ENCODE measurements around the gene PHLDA1. TPM values are rescaled to one million over a fixed set of nuclear protein-coding genes. Genes with fewer than 3 reads are reported as not detected.

PHLDA1 gene
- polyA plus RNA-seq (ENCODE audit: insufficient read length in 10 of 10): 10 to 100 TPM; 20.2 to 29.1 (median 24.5) TPM
- long read RNA-seq, donor 1, full-length matches to known transcripts: 21 of 21 reads
- long read RNA-seq, donor 1, partial matches to known transcripts: 0 of 21 reads
- long read RNA-seq, donor 1, other reads (novel, unspliced or antisense): 0 of 21 reads
- long read RNA-seq, donor 2, full-length matches to known transcripts: 14 of 14 reads
- long read RNA-seq, donor 2, partial matches to known transcripts: 0 of 14 reads
- long read RNA-seq, donor 2, other reads (novel, unspliced or antisense): 0 of 14 reads
- long read RNA-seq, donor 3: 0 reads
- long read RNA-seq, donor 4, full-length matches to known transcripts: 6 of 6 reads
- long read RNA-seq, donor 4, partial matches to known transcripts: 0 of 6 reads
- long read RNA-seq, donor 4, other reads (novel, unspliced or antisense): 0 of 6 reads
- long read RNA-seq, donor 5, full-length matches to known transcripts: 34 of 34 reads
- long read RNA-seq, donor 5, partial matches to known transcripts: 0 of 34 reads
- long read RNA-seq, donor 5, other reads (novel, unspliced or antisense): 0 of 34 reads
- long read RNA-seq, donor 6, full-length matches to known transcripts: 11 of 11 reads
- long read RNA-seq, donor 6, partial matches to known transcripts: 0 of 11 reads
- long read RNA-seq, donor 6, other reads (novel, unspliced or antisense): 0 of 11 reads
- long read RNA-seq, donor 7, full-length matches to known transcripts: 12 of 12 reads
- long read RNA-seq, donor 7, partial matches to known transcripts: 0 of 12 reads
- long read RNA-seq, donor 7, other reads (novel, unspliced or antisense): 0 of 12 reads
- long read RNA-seq, donor 8, full-length matches to known transcripts: 6 of 25 reads
- long read RNA-seq, donor 8, partial matches to known transcripts: 19 of 25 reads
- long read RNA-seq, donor 8, other reads (novel, unspliced or antisense): 0 of 25 reads
- long read RNA-seq, donor 9, full-length matches to known transcripts: 1 of 1 reads
- long read RNA-seq, donor 9, partial matches to known transcripts: 0 of 1 reads
- long read RNA-seq, donor 9, other reads (novel, unspliced or antisense): 0 of 1 reads

DNA sequence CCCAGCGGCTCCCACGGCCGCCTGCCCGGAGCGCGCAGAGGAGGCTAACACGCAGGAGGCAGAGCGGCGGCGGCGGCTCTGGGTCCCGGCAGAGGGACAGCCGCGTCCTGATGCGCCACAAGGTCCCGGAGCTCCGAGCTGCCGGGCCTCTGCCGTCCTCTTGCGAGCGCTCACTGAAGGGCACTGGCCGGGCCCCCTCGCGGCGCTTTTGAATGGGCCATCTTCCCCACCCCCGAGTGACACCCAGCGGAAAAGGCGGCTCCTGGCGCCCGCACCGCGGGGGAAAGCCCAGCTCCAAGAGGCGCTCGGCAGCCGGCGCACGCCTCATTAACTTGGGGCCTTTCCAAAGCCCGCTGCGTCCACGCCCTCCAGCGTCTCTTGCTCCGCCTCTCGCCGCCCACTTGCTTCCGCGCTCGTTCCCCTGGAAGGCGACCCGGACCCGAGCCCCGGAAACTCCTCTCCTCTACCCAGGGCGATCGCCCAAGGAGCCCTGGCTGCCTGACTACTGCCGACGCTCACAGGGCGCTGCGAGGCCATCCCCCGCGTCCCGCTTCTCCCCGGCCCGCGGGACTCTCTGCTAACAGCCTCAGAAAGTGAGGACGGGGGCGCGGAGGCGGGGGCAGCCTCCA is at the start of gene PHLDA1:
PHLDA1 (minus strand) TSS at position 363 of the 629 bp plus-strand sequence.
- peak; percentile 96 to 98 (median 97) for DNase-seq

DNA sequence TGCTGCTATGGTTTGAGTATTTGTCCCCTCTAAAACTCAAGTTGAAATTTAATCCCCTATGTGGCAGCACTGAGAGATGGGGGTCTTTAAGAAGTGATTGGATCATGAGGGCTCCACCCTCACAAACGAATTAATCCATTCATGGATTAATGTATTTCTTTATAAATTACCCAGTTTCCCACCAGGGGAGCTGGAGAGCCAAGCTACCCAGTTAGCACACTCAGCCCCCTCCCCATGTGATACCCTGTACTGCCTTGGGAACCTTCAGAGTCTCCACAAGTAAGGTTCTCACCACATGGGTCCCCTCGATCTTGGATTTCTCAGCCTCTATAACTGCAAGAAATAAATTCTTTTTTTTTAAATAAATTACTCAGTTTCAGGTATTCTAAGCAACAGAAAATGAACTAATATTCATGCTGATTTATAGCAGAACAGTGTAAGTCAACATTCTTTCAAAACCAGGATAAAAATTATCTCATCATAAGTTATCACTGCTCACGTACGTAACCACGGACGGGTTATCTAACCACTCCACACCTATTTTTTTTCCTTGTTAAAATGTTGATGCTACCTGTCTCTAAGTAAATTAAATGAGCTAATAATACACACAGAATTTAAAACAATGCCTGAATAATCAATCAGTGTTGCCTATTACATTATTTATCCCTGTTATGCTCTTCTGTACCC is 49.3 kb upstream of the PHLDA1 start:
- no peak for DNase-seq

DNA sequence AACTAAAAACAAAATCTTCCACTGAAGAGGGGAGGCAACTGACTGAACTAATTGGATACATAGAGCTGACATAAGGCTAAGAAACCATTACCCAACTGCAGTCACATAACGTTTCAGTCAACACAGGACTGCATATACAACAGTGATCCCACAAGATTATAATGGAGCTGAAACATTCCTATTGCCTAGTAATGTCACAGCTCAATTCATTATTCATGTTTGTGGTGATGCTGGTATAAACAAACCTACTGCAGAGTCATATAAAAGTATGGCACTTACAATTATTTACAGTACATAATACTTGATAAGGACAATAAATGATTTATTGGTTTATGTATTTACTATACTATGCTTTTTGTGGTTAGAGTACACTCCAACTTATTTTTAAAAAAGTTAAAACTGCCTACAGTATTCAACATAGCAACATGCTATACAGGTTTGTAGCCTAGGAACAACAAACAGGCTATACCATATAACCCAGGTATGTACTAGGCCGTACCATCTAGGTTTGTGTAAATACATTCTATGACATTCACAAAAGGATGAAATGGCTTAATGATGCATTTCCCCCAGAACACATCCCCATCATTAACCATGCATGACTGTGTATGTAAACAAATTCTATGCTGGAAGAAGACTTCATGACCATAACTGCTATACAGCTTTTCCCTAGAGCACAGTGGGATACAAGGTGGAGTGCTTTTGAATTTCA is 48.6 kb upstream of the PHLDA1 start:
- DNase-seq: no peak

DNA sequence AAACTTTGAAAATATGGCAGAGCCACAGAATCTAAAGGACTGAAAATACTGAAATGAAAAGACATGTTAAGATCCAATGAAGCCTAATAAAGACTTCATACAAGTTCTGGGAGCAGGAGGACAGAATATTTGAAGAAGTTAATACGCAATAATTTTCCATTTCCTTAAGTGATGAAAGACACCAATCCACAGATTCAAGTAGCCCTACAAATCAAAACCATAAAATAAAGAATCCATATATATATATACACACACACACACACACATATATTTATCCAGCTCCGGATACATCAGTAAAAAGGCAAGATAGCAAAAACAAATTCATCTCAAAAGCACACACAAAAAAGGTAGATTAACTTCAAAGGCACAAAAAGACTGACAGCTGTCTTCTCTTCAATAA is 47.2 kb upstream of the PHLDA1 start:
- DNase-seq: no peak

DNA sequence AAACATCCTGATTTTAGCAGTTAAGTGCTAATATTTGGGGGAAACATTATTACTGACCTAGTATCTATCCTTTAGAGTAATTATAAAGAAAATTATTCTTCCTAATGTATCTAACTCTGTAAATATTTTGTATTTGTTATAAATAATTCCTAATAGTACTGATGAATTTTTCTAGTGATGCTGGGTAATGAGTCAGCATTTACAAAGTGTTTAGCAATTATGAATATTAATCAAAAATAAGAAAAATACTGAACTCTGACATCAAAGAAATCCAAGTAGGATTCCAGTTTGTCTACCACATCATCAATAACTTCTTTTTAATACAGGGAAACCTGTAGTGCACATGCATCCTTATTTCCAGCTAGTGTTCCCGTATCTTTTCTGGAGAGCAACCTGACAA is 43.9 kb upstream of the PHLDA1 start:
- DNase-seq: no peak

DNA sequence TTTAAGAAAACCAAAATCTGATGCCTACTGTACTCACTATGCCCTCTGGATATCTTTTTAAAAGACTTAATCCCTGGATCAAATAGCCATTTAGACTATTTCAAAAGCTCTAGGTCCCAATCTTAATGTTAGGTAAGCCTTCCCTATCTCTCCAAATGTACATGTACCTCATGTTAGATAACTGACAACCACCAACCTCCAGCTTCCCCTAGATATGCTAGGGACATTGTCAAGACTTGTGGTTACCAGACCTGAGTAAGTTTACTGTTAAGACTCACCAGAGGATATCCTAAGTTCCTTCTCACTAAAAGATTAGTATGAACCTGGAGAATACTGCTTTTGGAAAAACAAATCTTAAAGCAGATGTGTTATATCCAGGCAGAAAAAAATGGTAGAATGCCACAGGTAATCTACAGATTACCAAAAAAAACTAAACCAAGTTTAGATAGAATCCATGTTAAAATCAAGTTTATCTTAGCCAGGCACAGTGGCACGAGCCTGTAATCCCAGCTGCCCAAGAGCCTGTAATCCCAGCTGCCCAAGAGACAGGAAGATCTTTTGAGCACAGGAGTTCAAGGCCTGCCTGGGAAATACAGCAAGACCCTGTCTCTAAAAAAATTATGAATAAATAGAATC is 43.2 kb upstream of the PHLDA1 start:
- no peak for DNase-seq

DNA sequence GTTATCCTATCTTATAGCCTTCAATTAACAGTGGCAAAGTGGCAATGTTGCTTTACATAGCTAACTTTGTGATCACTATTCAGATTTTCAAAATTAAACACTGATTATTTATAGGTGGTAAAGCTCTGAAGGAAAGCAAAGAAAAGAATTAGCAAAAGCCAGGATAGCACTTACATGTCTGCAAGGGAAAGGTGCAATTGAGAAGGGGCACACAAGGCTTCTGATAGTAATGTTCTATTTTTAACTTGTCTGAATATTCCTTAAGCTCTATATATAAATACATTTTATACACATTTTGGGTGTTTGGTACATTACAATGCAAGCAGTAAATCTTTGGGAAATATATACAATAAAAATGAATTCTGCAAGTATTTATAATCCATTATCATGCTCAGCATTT is 42.0 kb upstream of the PHLDA1 start:
- no peak for DNase-seq

DNA sequence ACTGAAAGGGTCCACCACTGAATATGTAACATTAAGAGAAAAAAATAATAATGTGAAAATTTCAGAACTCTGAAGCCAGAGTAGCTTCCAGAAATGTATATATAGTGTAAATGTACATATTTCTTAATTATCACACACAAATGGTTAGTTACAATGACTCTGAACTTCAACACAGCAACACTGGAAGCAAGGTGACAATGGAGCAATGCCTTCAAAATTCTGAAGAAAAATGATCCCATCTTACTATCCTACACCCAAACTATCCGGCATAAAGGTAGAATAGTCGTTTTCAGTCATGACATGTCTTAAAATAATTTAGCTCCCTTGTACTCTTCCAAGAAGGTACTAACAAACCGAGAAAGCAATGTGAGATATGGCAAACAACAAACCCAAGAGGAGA is 41.0 kb upstream of the PHLDA1 start:
- DNase-seq: no peak

DNA sequence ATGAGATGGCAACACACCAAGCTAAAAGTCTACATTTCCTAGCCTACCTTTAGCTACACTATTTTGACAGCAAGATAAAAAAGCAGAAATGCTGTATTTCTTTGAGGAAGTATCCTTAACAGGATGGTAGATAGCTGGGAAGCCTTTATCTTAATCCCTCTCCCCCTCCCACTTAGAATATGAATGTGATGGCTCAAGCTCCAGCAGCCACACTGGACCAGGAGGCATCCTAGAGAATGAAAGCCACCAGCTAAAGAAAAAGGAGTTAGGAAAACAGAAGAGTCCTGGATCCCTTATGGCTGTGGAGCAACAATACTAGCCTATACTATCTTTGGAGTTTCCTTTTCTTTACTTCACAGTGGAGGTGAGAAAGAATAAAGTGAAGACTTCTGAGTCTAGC is 37.8 kb upstream of the PHLDA1 start:
- no peak for DNase-seq

DNA sequence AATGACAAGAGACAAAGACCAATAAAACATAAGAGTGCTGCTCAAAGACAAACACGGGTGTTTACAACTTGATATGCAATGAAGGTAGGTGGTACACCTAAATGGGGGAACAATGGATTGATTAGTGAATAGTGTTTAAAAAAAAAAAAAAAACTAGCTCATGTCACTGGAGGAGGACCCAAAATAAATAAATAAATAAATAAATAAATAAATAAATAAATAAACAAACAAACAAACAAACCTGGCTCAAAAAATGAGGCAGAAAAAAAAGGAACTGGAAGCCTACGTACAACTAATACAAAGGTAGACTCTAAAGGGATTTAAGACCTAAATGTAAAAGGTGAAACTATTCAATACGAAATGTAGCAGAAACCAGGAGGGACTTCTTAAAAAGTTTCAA is 34.3 kb upstream of the PHLDA1 start:
- no peak for DNase-seq

DNA sequence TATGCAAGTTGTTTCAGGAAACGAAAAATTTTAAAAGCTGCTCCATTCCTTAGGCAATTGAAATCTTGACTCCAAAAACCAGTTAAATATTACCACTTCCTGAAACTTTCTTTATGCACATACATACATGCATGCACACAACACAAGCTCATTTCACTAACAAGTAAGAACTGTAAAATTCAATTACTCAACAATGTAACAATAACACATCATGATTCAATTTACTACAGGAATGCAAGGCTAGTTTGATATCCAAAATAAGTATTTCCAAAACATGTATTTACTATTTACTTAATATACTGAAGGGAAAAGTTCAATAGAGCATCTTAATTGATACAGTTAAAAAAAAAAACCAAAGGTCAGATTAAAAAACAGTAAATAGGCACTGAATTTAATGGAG is 33.3 kb upstream of the PHLDA1 start:
- no peak for DNase-seq

DNA sequence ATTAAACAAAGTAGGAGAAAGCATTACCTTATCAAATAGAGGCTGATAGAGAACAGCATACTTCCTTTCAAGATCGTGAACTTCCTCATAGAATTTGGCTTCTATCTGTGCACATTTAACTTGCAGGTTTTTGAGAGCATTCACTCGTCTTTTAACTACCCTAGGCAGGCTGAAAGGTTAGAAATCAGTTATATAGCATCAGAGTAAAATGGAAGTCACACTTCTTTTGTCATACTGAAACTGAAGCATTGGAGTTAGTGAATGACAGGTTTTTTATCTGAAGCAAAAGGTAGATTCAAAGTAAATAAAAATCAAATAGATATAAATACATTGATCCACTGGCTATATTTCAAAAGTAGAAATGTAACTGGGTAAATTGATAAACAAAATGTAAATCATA is 28.5 kb upstream of the PHLDA1 start:
- DNase-seq: no peak

DNA sequence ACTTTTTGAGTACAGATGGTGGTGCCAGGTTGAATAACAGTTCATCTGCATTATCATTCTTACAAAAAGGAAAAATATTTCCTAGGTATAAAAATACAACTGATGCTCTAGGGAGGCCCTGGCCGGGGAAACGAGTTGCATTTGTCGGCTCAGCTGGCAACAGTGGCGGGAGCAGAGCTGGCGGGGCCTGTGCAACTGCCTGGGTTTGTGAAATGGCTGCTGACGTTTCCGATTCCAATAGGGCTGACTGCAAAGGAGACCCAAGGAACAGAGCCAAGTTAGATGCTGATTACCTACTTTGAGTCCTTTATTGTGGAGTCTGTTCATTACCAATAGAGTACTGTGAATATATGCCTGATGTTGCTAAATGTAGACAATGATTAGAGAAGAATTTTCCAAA is 25.8 kb upstream of the PHLDA1 start:
- no peak for DNase-seq

DNA sequence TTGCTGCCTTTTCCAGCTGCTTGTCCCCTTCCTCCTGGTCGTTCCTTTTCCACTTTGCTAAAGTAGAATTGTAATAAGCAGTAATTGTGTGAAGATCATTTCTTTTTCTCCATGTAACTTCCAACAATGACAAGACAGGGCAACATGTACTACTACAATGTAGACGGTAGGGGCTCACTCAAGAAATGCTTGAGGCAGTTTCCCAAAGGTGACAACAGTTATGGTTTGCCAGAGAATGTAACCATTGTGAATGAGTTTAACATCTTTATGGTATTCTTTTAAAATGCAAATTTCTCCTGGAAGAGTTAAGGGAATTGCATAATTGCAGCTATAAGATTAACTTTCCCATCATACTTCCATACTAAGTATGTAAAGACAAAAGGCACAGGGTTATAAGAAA is 23.8 kb upstream of the PHLDA1 start:
- no peak for DNase-seq

DNA sequence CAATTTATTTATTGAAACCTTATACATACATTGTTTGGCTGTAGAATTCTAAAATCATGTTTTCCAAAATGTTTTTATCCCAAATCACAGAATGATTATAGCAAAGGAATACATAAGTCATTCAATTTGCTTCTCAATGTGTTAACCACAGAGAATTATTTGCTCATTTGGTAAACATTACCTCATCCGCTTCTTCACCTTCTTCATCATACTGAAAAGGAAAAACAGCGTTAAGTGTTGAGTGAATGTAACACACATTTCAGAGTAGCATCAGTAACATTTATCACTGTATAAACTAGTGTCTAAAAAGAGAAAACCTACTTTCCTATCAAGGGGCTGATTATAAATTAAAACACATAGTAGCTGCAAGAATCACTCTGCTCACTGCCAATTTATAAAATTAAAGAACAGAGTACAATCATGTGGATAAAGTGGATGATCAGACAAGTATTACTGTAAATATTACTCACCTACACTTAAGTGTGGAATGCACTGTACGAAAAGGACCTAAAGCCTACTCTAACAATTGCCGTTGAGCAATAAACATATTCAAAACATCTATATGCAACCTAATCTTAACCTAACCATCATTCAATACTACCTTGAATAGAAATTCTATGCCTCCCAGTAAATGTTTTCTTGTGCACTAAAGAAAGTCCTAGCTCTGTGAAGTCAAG is 18.1 kb upstream of the PHLDA1 start:
- DNase-seq: no peak

DNA sequence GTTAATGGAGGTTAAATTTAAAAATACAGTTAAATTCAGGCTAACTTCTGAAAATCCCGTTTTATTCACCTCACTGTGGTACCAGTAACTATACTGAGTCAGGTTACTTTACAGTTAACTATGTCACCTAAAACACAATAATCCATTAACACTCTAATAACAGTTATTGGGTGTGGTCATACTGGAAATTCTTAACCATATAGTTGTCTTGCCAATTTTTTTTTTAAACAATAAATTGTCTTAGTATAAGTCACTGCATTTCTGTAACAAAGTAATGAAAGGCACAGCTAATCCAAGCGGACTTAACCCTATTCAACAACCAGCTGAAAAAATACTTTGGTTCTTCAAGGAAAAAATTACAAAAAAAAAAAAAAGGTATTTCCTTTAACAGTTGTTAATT is 16.2 kb upstream of the PHLDA1 start:
- no peak for DNase-seq

DNA sequence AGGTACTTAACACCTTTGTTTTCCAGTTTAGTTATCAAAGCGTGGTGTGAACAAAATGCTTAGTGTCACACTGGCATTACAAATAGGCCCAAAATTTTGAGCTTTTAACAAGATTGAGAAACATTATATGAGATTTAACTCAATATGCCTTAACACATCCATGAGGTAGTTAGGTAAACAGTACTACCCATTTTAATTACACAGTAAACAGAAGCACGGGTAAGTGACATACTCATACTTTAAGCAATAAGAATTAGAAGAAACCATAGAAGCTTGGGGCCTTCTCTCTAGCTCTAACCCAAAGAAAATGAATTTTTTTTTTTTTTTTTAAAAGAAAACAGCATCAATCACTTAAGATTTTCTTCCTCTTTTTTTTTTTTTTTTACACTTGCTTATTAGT is 15.5 kb upstream of the PHLDA1 start:
- DNase-seq: no peak

DNA sequence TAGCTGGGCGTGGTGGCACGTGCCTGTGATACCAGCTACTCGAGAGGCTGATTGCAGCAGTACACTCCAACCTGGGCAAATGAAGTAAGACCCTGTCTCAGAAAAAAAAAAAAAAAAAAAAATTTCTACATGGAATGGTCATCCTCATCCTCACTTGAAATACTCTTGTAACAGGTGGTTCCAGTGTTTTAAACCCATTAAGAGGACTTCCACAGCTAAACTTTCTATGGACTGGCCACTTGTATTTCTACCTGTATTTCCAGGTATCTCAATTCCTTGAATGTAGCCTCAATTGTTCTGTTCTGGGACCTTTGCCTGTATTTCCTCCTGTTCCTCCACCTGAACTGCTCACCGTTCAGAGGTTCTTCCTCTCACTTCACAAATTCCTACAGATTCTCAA is 11.8 kb upstream of the PHLDA1 start:
- DNase-seq: no peak

DNA sequence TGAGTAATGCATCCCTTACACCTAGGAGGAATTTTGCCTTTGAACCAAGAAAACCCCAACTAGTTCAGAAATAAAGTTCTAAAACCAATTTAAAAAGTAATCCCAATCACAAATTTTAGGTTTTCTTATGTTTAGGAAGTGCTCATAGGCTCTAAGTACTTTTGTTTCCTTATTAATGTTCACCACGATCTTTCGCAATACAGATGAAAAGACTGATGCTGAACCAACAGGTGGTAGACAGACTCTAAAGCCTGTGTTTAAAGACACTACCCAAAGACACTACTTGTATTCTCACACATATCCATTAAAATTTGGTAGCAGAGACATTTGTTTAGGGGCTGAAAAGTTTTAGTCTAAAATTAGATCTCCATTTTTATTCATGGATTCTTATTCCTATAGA is 10.6 kb upstream of the PHLDA1 start:
- DNase-seq: no peak

DNA sequence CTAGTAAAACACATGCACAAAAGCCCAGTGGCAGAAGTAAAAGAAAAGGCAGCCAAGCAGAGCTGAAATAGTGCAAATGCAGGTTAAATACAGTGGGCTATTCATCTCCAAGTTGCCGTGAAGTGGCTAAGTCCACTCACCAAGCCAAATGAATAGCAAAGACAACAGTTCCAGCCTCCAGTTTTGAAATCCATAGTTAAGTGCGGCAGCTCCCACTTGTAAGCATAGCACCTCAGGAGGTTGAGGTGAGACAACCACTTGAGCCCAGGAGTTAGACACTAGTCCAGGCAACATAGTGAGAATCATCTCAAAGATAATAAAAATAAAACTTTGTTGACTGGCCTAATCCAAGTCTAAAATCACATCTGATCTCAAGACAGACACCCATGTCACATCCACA is 9.8 kb upstream of the PHLDA1 start:
- DNase-seq: no peak
